Liver (tissue), 9 donors: ENCODE measurements around the gene UBE3A. TPM values are rescaled to one million over a fixed set of nuclear protein-coding genes. Genes with fewer than 3 reads are reported as not detected.

Experiments
- DNase-seq: peaks from one replicate; pipeline ENCODE4 v3.0.0-alpha.2; 2017; ENCODE audit warnings: low spot score
- H3K27ac ChIP-seq, 2 donors: one replicate each; pipeline ENCODE4 v1.7.0; 2013; ENCODE audit warnings: inconsistent platforms in 2 of 2, low read length in 2 of 2, control low read depth in 1 of 2, low read depth in 1 of 2, mild to moderate bottlenecking in 1 of 2
- H3K27me3 ChIP-seq, 4 donors: one replicate each; pipeline versions ENCODE4 v1.6.1 to v1.7.0; 2013; ENCODE audit warnings: low read length in 3 of 4, inconsistent platforms in 1 of 4, mild to moderate bottlenecking in 1 of 4, moderate library complexity in 1 of 4; ENCODE audit not compliant: control insufficient read depth in 4 of 4, insufficient read depth in 4 of 4
- H3K36me3 ChIP-seq, 4 donors: one replicate each; pipeline versions ENCODE4 v1.6.1 to v1.7.0; 2013; ENCODE audit warnings: low read length in 3 of 4, mild to moderate bottlenecking in 3 of 4, low read depth in 1 of 4, moderate library complexity in 1 of 4; ENCODE audit not compliant: control insufficient read depth in 4 of 4, insufficient read depth in 3 of 4
- H3K4me1 ChIP-seq, 4 donors: one replicate each; pipeline versions ENCODE4 v1.6.1 to v1.7.0; 2013; ENCODE audit warnings: low read length in 3 of 4, mild to moderate bottlenecking in 3 of 4, moderate library complexity in 1 of 4; ENCODE audit not compliant: control insufficient read depth in 4 of 4, insufficient read depth in 4 of 4
- H3K4me3 ChIP-seq, 3 donors: one replicate each; pipeline versions ENCODE4 v1.6.1 to v1.7.0; 2013; ENCODE audit warnings: low read length in 3 of 3, control low read depth in 1 of 3, low read depth in 1 of 3, mild to moderate bottlenecking in 1 of 3
- H3K9ac ChIP-seq, 2 donors: one replicate each; pipeline ENCODE4 v1.7.0; 2013; ENCODE audit warnings: low read length in 2 of 2, mild to moderate bottlenecking in 2 of 2, moderate library complexity in 2 of 2, control low read depth in 1 of 2, low read depth in 1 of 2
- H3K9me3 ChIP-seq, 4 donors: one replicate each; pipeline versions ENCODE4 v1.6.1 to v1.7.0; 2013; ENCODE audit warnings: low read length in 3 of 4; ENCODE audit not compliant: control insufficient read depth in 4 of 4
- ATF3 ChIP-seq: IDR thresholded peaks from 2 replicates; pipeline ENCODE4 v1.6.1; 2016; ENCODE audit warnings: antibody characterized with exemption
- CTCF ChIP-seq: fragments of 150-350 bp; IDR thresholded peaks from 2 replicates; pipeline ENCODE4 v1.5.1; 2017; ENCODE audit warnings: improper control_type of control experiment, low read depth, low read length; ENCODE audit not compliant: missing input control
- EGR1 ChIP-seq, 2 donors: IDR thresholded peaks; 2 replicates each; pipeline ENCODE4 v1.6.1; 2016 to 2018; ENCODE audit warnings: antibody characterized with exemption in 2 of 2, low read depth in 2 of 2
- FOXA1 ChIP-seq: IDR thresholded peaks from 2 replicates; pipeline ENCODE4 v1.6.1; 2016; ENCODE audit warnings: antibody characterized with exemption
- FOXA2 ChIP-seq: IDR thresholded peaks from 2 replicates; pipeline ENCODE4 v1.6.1; 2016; ENCODE audit warnings: antibody characterized with exemption
- GABPA ChIP-seq, 2 donors: IDR thresholded peaks in 1 of 2; conservative IDR thresholded peaks in 1 of 2; 2 replicates each; pipeline ENCODE4 v1.6.1; 2016; ENCODE audit warnings: antibody characterized with exemption in 2 of 2, mild to moderate bottlenecking in 1 of 2, moderate library complexity in 1 of 2
- HNF4A ChIP-seq, 2 donors: conservative IDR thresholded peaks; 2 replicates each; pipeline ENCODE4 v1.6.1; 2016; ENCODE audit warnings: antibody characterized with exemption in 2 of 2, mild to moderate bottlenecking in 2 of 2
- HNF4G ChIP-seq: IDR thresholded peaks from 2 replicates; pipeline ENCODE4 v1.6.1; 2016; ENCODE audit warnings: antibody characterized with exemption
- JUND ChIP-seq, 2 donors: IDR thresholded peaks; 2 replicates each; pipeline ENCODE4 v1.6.1; 2016; ENCODE audit warnings: antibody characterized with exemption in 2 of 2
- MAX ChIP-seq: IDR thresholded peaks from 2 replicates; pipeline ENCODE4 v1.6.1; 2016; ENCODE audit warnings: antibody characterized with exemption
- NR2F2 ChIP-seq: IDR thresholded peaks from 2 replicates; pipeline ENCODE4 v1.6.1; 2016; ENCODE audit warnings: antibody characterized with exemption
- RAD21 ChIP-seq, 2 donors: IDR thresholded peaks; 2 replicates each; pipeline ENCODE4 v1.6.1; 2016; ENCODE audit warnings: antibody characterized with exemption in 2 of 2, mild to moderate bottlenecking in 2 of 2
- REST ChIP-seq: IDR thresholded peaks from 2 replicates; pipeline ENCODE4 v1.6.1; 2016; ENCODE audit warnings: antibody characterized with exemption, mild to moderate bottlenecking
- RXRA ChIP-seq, 2 donors: IDR thresholded peaks; 2 replicates each; pipeline ENCODE4 v1.6.1; 2017 to 2018; ENCODE audit warnings: antibody characterized with exemption in 2 of 2, mild to moderate bottlenecking in 1 of 2
- SP1 ChIP-seq: IDR thresholded peaks from 2 replicates; pipeline ENCODE4 v1.6.1; 2018; ENCODE audit warnings: antibody characterized with exemption, mild to moderate bottlenecking
- TAF1 ChIP-seq: conservative IDR thresholded peaks from 2 replicates; pipeline ENCODE4 v1.6.1; 2016; ENCODE audit warnings: antibody characterized with exemption, mild to moderate bottlenecking
- YY1 ChIP-seq: IDR thresholded peaks from 2 replicates; pipeline ENCODE4 v1.6.1; 2016; ENCODE audit warnings: antibody characterized with exemption, mild to moderate bottlenecking
- WGBS: extraction: QIAGEN DNeasy Blood & Tissue Kit; methylation state at CpG from one replicate; pipeline ENCODE4 v1.1.7; 2013; 5-methylcytosine and 5-hydroxymethylcytosine counted together
- polyA plus RNA-seq, 2 donors: library from polyadenylated mRNA; stranded (reverse) in 1 of 2; unstranded in 1 of 2; fragments of 200-250 nt in 1 of 2; fragments of >200 nt in 1 of 2; fragmentation: Nextera tagmentation in 1 of 2; extraction: Ambion mirVana in 1 of 2; gene quantifications; one replicate each; pipeline versions ENCODE4 v1.2.1 to v1.2.3, GENCODE V29; 2013 to 2015
- total RNA-seq, 2 donors: library from RNA; depleted of rRNA; stranded (reverse); fragments of >200 nt; gene quantifications; one replicate each; pipeline ENCODE4 v1.2.3, GENCODE V29; 2014
- donor health status: healthy.
- donor health status: healthy.
- donor health status: healthy.
- donor health status: healthy.
- donor health status: healthy.

Gene UBE3A
- total and polyA plus RNA-seq, 4 donors = 12.9 to 58.4 (median 38.2) TPM

GRCh38 chr15:25435474-25436243 lies 3.2 kb downstream of the UBE3A start:
- H3K36me3 ChIP-seq = peaks cover 0 to 2% (median 0%) of the 10 kb centered on the region in 4 donors
- no peak for TF ChIP-seq FOXA1
- TF ChIP-seq ATF3 = no peak
- TF ChIP-seq RAD21 (IDR thresholded peaks at IDR 0.05) = no peak
- TF ChIP-seq RXRA (IDR thresholded peaks at IDR 0.05) = no peak
- no peak for TF ChIP-seq SP1
- TF ChIP-seq HNF4A (conservative IDR thresholded peaks at IDR 0.05) = no peak
- TF ChIP-seq EGR1 (IDR thresholded peaks at IDR 0.05; ENCODE audit: low read depth in 2 of 2) = no peak
- TF ChIP-seq HNF4G = no peak
- no peak for TF ChIP-seq NR2F2
- no peak overlapping the region for H3K4me3 ChIP-seq
- H3K4me1 ChIP-seq = peaks cover 3 to 41% (median 23%) of the 10 kb centered on the region in 4 donors
- no peaks in the 10 kb centered on the region for H3K9me3 ChIP-seq
- H3K9ac ChIP-seq = no peak overlapping the region
- 83% methylated on average over 5 of the region's 5 CpGs for WGBS
- H3K27ac ChIP-seq = no peak overlapping the region
- no peak for DNase-seq
- no peaks in the 10 kb centered on the region for H3K27me3 ChIP-seq

- 85% methylated on average over 20 of the region's 20 CpGs for WGBS
- H3K27ac ChIP-seq = no peak overlapping the region
- H3K4me3 ChIP-seq = no peak overlapping the region
- H3K4me1 ChIP-seq = peaks cover 4 to 43% (median 22%) of the 10 kb centered on the region in 4 donors
- no peak overlapping the region for H3K9ac ChIP-seq
- H3K9me3 ChIP-seq = no peaks in the 10 kb centered on the region
- peaks cover 0 to 2% (median 0%) of the 10 kb centered on the region in 4 donors for H3K36me3 ChIP-seq
- no peaks in the 10 kb centered on the region for H3K27me3 ChIP-seq
- DNase-seq = no peak
- TF ChIP-seq CTCF = no peak
- TF ChIP-seq RAD21 (IDR thresholded peaks at IDR 0.05) = no peak
- TF ChIP-seq HNF4A (conservative IDR thresholded peaks at IDR 0.05) = no peak
These were observed 5.5 kb downstream of the UBE3A start for GRCh38 chr15:25433118-25433865.

GRCh38 chr15:25431836-25432561 lies 6.8 kb downstream of the UBE3A start:
- Histone ChIP-seq H3K27ac (no peak overlapping the region), H3K9ac (no peak overlapping the region), H3K4me1 (peaks cover 5 to 39% (median 15%) of the 10 kb centered on the region in 4 donors), H3K4me3 (no peak overlapping the region), H3K27me3 (no peaks in the 10 kb centered on the region), H3K36me3 (peaks cover 0 to 2% (median 0%) of the 10 kb centered on the region in 4 donors), H3K9me3 (no peaks in the 10 kb centered on the region)
- DNase-seq = no peak
- WGBS = 84% methylated on average over 3 of the region's 3 CpGs
- TF ChIP-seq EGR1 (IDR thresholded peaks at IDR 0.05; ENCODE audit: low read depth in 2 of 2) (no peak), FOXA2 (no peak), YY1 (no peak), MAX (no peak), SP1 (no peak), REST (no peak), JUND (IDR thresholded peaks at IDR 0.05) (no peak), FOXA1 (no peak), HNF4G (no peak), TAF1 (no peak), GABPA (IDR thresholded peaks at IDR 0.05 in 1 of 2, conservative IDR thresholded peaks at IDR 0.05 in 1 of 2) (no peak), NR2F2 (no peak), RAD21 (IDR thresholded peaks at IDR 0.05) (no peak), ATF3 (no peak)
